Metanephros (tissue), 2 donors: Measurements from ENCODE around the gene SLFN13. TPM values are rescaled to one million over a fixed set of nuclear protein-coding genes. Genes with fewer than 3 reads are reported as not detected.

Experiments
- small RNA-seq: library from RNA; depleted of rRNA; stranded (forward); fragments of <200 nt; gene quantifications from one replicate; pipeline ENCODE3, GENCODE V24; 2014; ENCODE audit warnings: low replicate concordance
- total RNA-seq: library from RNA; depleted of rRNA; stranded (reverse); fragments of >200 nt; gene quantifications from one replicate; pipeline ENCODE4 v1.2.3, GENCODE V29; 2014

The SLFN13 gene
- total RNA-seq: 9.8 TPM

DNA sequence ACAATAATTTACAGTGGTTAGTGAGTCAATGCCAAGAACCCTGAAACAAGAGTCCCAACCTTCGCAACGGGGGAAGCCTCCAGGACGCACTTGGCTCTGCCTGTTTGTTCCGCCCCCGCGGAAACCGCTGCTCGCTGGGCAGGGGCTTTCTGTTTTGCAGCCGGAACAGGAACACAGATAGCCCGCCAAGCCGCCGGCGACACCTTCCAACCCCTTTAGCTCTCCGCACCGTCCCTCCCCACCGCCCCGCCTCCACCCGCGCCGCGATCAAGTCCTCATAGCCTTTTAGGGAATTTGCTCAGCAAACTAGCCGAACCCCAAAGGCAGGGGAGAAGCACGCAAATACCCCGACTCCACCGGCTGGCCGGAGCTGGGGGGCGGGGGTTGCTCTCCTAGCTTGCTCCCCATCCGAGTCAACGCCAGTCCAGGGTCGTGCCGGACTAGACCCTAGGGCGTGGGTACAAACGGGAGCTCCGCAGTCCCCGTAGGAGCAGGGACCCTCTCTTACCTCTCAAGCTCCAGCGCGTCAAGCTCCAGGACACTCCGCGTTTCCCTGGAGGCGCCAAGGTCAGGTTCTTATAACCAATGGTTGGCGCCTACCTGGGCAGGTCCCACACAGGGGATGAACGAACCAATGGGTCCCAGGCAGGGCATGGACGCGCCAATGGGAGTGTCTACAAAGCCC is at the start of gene SLFN13:
Gene SLFN13, minus strand, starts transcription at position 553 of the 685 bp plus-strand sequence. CDS start 3,086 bp downstream, outside the sequence.

DNA sequence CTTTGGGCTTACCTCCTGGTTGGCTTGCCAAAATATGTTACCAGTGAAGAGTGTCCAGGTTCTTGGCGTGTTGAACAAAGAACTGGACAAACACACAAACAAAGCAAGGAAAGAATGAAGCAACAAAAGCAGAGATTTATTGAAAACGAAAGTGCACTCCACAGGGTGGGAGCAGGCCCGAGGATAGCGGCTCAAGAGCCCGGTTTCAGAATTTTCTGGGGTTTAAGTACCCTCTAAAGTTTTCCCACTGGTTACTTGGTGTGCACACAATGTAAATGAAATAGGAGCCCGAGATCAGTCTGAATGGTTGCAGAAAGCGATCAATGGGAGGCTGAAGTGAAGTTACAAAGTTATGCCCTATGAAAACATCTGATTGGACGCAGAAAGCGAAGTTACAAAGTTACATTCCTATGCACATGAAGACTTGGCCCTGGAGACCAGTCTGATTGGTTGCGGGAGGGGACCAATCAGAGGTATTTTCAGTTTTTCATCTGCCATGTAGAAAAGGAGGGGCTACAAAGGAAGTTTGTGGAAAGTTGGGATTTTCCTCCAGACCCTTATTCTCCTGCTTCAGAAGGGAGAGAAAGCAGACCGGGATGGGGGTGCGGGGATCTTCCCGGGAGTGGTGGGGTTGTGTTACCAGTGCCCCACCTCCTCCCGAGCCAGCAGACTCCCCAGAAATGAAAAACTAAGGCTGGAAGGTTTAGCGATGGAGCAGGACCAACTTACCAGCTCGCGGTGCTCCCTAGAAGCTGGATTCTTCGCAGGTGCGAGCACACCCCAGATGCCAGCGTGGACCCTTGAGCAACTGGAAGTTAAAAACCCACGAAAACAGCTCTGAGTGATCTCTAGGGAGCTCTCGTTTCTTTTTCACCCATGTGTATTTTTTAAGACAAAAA is 16.1 kb downstream of the SLFN13 start, which contains the start of gene SLFN12:
Gene SLFN12, minus strand, starts transcription at position 325 of the 899 bp plus-strand sequence. CDS start 9,472 bp downstream, outside the sequence.

Small RNAs within 50 kb of the gene (small RNA-seq; reads per million reads assigned to genes)
- gene AC060766.5: not detected

Other genes starting within 250 kb of the SLFN13 start
- 15.9 TPM for gene SLFN5, start 205.7 kb downstream of the SLFN13 start, total RNA-seq
- gene SLFN11, start 75.1 kb downstream of the SLFN13 start, total RNA-seq: 16.3 TPM
- gene SLFN12, start 16.3 kb downstream of the SLFN13 start, total RNA-seq: 20.0 TPM
- 0.58 TPM for gene SLFN12L, start 88.9 kb upstream of the SLFN13 start, total RNA-seq
- gene SLFN14, start 112.1 kb upstream of the SLFN13 start, total RNA-seq: 1.8 TPM
- gene PEX12, start 129.8 kb upstream of the SLFN13 start, total RNA-seq: 5.0 TPM
- gene AP2B1, start 138.6 kb upstream of the SLFN13 start, total RNA-seq: 75.4 TPM